Measurements from ENCODE around the gene CAMK2D.

Gene CAMK2D

GRCh38 chr4:113762186-113763028, 869 bp upstream of the CAMK2D start:
- peak; percentile 96 for DNase-seq (ENCODE audit: low spot score)

- DNase-seq (ENCODE audit: low spot score): peak; percentile 72
These were observed 531 bp downstream of the CAMK2D start for GRCh38 chr4:113760795-113761619.

GRCh38 chr4:113760094-113760794, 1.3 kb downstream of the CAMK2D start:
- DNase-seq (ENCODE audit: low spot score): peak; percentile 36

- no peak for DNase-seq (ENCODE audit: low spot score)
These were observed 1.8 kb downstream of the CAMK2D start for GRCh38 chr4:113759696-113760093.

GRCh38 chr4:113758372-113758771, 3.2 kb downstream of the CAMK2D start:
- DNase-seq (ENCODE audit: low spot score): no peak

- no peak for DNase-seq (ENCODE audit: low spot score)
These were observed 4.1 kb downstream of the CAMK2D start for GRCh38 chr4:113757486-113757885.

GRCh38 chr4:113756005-113756410, 5.5 kb downstream of the CAMK2D start:
- no peak for DNase-seq (ENCODE audit: low spot score)

GRCh38 chr4:113750734-113751133, 10.8 kb downstream of the CAMK2D start:
- DNase-seq (ENCODE audit: low spot score): no peak

GRCh38 chr4:113750296-113750695, 11.2 kb downstream of the CAMK2D start:
- DNase-seq (ENCODE audit: low spot score): no peak

GRCh38 chr4:113749178-113749577, 12.4 kb downstream of the CAMK2D start:
- no peak for DNase-seq (ENCODE audit: low spot score)

- DNase-seq (ENCODE audit: low spot score): no peak
These were observed 13.6 kb downstream of the CAMK2D start for GRCh38 chr4:113747949-113748348.

- no peak for DNase-seq (ENCODE audit: low spot score)
These were observed 15.8 kb downstream of the CAMK2D start for GRCh38 chr4:113745711-113746110.

GRCh38 chr4:113744667-113745240, 16.8 kb downstream of the CAMK2D start:
- no peak for DNase-seq (ENCODE audit: low spot score)

GRCh38 chr4:113743690-113744089, 17.8 kb downstream of the CAMK2D start:
- no peak for DNase-seq (ENCODE audit: low spot score)

GRCh38 chr4:113742643-113743042, 18.9 kb downstream of the CAMK2D start:
- no peak for DNase-seq (ENCODE audit: low spot score)

- DNase-seq (ENCODE audit: low spot score): no peak
These were observed 19.6 kb downstream of the CAMK2D start for GRCh38 chr4:113741956-113742355.

- no peak for DNase-seq (ENCODE audit: low spot score)
These were observed 20.6 kb downstream of the CAMK2D start for GRCh38 chr4:113740857-113741379.

- no peak for DNase-seq (ENCODE audit: low spot score)
These were observed 22.3 kb downstream of the CAMK2D start for GRCh38 chr4:113739197-113739596.

GRCh38 chr4:113738251-113738650, 23.3 kb downstream of the CAMK2D start:
- DNase-seq (ENCODE audit: low spot score): no peak

GRCh38 chr4:113733685-113734084, 27.9 kb downstream of the CAMK2D start:
- no peak for DNase-seq (ENCODE audit: low spot score)

GRCh38 chr4:113732967-113733527, 28.5 kb downstream of the CAMK2D start:
- no peak for DNase-seq (ENCODE audit: low spot score)
